NCI-H187 treated with DMSO at 0.1 percent for 48 hours (cell line): Measurements from ENCODE around the gene PARVA.

Experiments used
- DNase-seq: peaks from one replicate; lab custom pipeline; 2025; lab: John Stamatoyannopoulos, UW

Gene PARVA

GRCh38 chr11:12531020-12531419 lies 153.6 kb downstream of the PARVA start:
- DNase-seq: no peak

- DNase-seq: no peak
These were observed 154.3 kb downstream of the PARVA start for GRCh38 chr11:12531681-12532080.

GRCh38 chr11:12532580-12532979 lies 155.2 kb downstream of the PARVA start:
- no peak for DNase-seq

- DNase-seq: no peak
These were observed 157.2 kb downstream of the PARVA start for GRCh38 chr11:12534549-12534948.

- no peak for DNase-seq
These were observed 157.9 kb downstream of the PARVA start for GRCh38 chr11:12535321-12535720.

- no peak for DNase-seq
These were observed 159.2 kb downstream of the PARVA start for GRCh38 chr11:12536566-12536965.

GRCh38 chr11:12537778-12538401 lies 160.5 kb downstream of the PARVA start:
- no peak for DNase-seq

GRCh38 chr11:12538889-12539421 lies 161.6 kb downstream of the PARVA start:
- no peak for DNase-seq

- DNase-seq: no peak
These were observed 162.2 kb downstream of the PARVA start for GRCh38 chr11:12539572-12539971.

- DNase-seq: no peak
These were observed 162.8 kb downstream of the PARVA start for GRCh38 chr11:12540075-12540680.

GRCh38 chr11:12540913-12541582 lies 163.7 kb downstream of the PARVA start:
- no peak for DNase-seq

- no peak for DNase-seq
These were observed 164.3 kb downstream of the PARVA start for GRCh38 chr11:12541583-12542151.

GRCh38 chr11:12542186-12542935 lies 165.0 kb downstream of the PARVA start:
- no peak for DNase-seq

GRCh38 chr11:12543596-12544415 lies 166.4 kb downstream of the PARVA start:
- no peak for DNase-seq

GRCh38 chr11:12544986-12545775 lies 167.8 kb downstream of the PARVA start:
- no peak for DNase-seq

- DNase-seq: no peak
These were observed 168.8 kb downstream of the PARVA start for GRCh38 chr11:12546122-12546521.

- no peak for DNase-seq
These were observed 169.3 kb downstream of the PARVA start for GRCh38 chr11:12546660-12547059.

GRCh38 chr11:12547953-12548650 lies 170.7 kb downstream of the PARVA start:
- DNase-seq: no peak

GRCh38 chr11:12552692-12553091 lies 175.3 kb downstream of the PARVA start:
- DNase-seq: no peak

GRCh38 chr11:12554122-12554521 lies 176.8 kb downstream of the PARVA start:
- DNase-seq: no peak
